ENCODE measurements around the gene PARD6B. TPM values are rescaled to one million over a fixed set of nuclear protein-coding genes. Genes with fewer than 3 reads are reported as not detected.

PARD6B gene
- total RNA-seq, 2 donors from 2014 or later: 8.3 to 14.4 TPM

DNA sequence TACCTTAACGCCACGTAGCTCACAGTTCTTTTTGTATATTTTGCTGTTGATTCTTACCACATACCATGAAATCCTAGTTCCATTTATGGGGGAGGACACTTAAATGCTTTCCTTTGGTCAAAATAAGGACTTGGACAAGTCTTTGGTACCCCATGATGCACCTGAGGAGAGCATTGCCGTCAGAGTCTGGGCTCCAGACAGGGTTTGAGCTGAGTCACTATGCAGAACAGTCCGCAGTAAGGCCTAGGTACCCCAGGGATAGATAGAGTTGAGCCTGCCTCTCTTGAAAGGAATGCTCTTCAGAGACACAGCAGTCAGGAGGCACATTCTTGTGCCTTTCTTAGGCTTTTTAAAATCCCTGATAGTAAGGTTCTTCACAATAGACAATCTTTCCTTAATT, 6.0 kb downstream of the PARD6B start:
- TF ChIP-seq, protein P1, sequence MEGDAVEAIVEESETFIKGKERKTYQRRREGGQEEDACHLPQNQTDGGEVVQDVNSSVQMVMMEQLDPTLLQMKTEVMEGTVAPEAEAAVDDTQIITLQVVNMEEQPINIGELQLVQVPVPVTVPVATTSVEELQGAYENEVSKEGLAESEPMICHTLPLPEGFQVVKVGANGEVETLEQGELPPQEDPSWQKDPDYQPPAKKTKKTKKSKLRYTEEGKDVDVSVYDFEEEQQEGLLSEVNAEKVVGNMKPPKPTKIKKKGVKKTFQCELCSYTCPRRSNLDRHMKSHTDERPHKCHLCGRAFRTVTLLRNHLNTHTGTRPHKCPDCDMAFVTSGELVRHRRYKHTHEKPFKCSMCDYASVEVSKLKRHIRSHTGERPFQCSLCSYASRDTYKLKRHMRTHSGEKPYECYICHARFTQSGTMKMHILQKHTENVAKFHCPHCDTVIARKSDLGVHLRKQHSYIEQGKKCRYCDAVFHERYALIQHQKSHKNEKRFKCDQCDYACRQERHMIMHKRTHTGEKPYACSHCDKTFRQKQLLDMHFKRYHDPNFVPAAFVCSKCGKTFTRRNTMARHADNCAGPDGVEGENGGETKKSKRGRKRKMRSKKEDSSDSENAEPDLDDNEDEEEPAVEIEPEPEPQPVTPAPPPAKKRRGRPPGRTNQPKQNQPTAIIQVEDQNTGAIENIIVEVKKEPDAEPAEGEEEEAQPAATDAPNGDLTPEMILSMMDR (IDR thresholded peaks at IDR 0.05): no peak
- TF ChIP-seq POLR2A (IDR thresholded peaks at IDR 0.05) (no peak), POLR2AphosphoS5 (IDR thresholded peaks at IDR 0.05) (no peak)
- intact Hi-C loops (cut with DNase I): no loop called here
- Histone ChIP-seq H3K27me3 (replicated peaks; ENCODE audit: insufficient read depth) (no peaks in the 10 kb centered on the region), H3K36me3 (no peaks in the 10 kb centered on the region), H3K4me1 (replicated peaks) (no peaks in the 10 kb centered on the region), H3K27ac (no peak overlapping the region), H3K4me3 (no peak overlapping the region), H3K9me3 (no peaks in the 10 kb centered on the region)
- 87% methylated on average over 4 of the region's 4 CpGs for WGBS
- DNase-seq (ENCODE audit: low spot score): no peak

DNA sequence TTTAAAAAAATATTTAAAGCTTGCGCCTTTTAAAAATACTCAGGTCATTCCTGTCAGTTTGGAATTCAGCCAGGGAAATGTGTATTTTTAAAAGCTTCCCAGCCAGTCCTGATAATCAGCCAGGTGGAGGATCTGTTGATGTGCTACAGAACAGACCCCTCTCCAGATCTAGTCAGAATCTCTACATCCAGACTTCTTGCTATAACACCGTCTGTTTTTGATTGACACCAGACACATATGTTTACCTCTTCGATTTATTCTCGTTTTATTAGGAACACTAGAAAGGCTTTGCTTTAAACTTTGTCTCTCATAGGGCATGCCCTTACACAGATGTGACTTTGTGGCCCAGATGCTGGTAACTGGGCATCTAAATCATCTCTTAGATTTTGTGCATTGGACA, 11.7 kb downstream of the PARD6B start:
- Histone ChIP-seq H3K27ac (no peak overlapping the region), H3K9me3 (no peaks in the 10 kb centered on the region), H3K4me3 (no peak overlapping the region), H3K36me3 (no peaks in the 10 kb centered on the region), H3K4me1 (replicated peaks) (peaks cover 3% of the 10 kb centered on the region), H3K27me3 (replicated peaks; ENCODE audit: insufficient read depth) (no peaks in the 10 kb centered on the region)
- WGBS: 29% methylated on average over 4 of the region's 4 CpGs
- DNase-seq (ENCODE audit: low spot score): no peak
- TF ChIP-seq POLR2A (IDR thresholded peaks at IDR 0.05) (no peak), POLR2AphosphoS5 (IDR thresholded peaks at IDR 0.05) (no peak)
- TF ChIP-seq, protein P1 (IDR thresholded peaks at IDR 0.05): no peak
- intact Hi-C loops (cut with DNase I): loop anchor here (2.0 to 10.0 kb wide), 3 partner anchors 112 to 551 kb away; partner anchors contain the start of gene CEBPB

DNA sequence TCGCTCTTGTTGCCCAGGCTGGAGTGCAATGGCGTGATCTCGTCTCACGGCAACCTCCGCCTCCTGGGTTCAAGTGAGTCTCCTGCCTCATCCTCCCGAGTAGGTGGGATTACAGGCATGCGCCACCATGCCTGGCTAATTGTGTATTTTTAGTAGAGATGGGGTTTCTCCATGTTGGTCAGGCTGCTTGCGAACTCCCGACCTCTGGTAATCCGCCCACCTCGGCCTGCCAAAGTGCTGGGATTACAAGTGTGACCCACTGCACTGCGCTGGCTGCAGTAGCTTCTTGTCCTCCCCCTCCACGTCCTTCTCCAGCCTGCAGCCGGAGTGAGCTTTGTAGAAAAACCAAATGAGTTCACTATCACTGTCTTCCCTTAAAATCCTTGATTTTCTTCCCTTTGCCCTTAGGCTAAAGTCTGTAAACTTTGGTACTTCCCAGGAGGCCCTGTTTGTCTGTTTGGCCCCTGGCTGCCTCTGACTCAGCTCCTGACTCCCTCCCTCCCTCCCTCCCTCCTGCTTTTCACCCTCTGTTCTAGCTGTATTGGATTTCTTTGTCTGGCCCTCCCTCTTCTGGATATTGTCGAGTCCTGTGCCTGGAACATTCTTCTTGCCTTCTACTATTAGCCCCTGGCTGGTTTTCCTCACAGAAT, 12.9 kb downstream of the PARD6B start:
- intact Hi-C loops (cut with DNase I): loop anchor here (5.0 to 10.0 kb wide), 2 partner anchors 269 to 552 kb away; partner anchors contain the start of gene CEBPB
- WGBS: 46% methylated on average over 15 of the region's 15 CpGs
- Histone ChIP-seq H3K4me1 (replicated peaks) (peaks cover 3% of the 10 kb centered on the region), H3K4me3 (no peak overlapping the region), H3K27ac (peak overlapping the region; percentile 71 to 76), H3K27me3 (replicated peaks; ENCODE audit: insufficient read depth) (no peaks in the 10 kb centered on the region), H3K36me3 (no peaks in the 10 kb centered on the region), H3K9me3 (no peaks in the 10 kb centered on the region)
- TF ChIP-seq, protein P1 (IDR thresholded peaks at IDR 0.05): peak in 2 of 4 experiments; percentile 38 to 42
- no peak for TF ChIP-seq POLR2A (IDR thresholded peaks at IDR 0.05)
- peak; percentile 38 for TF ChIP-seq POLR2AphosphoS5 (IDR thresholded peaks at IDR 0.05)
- DNase-seq (ENCODE audit: low spot score): peak; percentile 67

DNA sequence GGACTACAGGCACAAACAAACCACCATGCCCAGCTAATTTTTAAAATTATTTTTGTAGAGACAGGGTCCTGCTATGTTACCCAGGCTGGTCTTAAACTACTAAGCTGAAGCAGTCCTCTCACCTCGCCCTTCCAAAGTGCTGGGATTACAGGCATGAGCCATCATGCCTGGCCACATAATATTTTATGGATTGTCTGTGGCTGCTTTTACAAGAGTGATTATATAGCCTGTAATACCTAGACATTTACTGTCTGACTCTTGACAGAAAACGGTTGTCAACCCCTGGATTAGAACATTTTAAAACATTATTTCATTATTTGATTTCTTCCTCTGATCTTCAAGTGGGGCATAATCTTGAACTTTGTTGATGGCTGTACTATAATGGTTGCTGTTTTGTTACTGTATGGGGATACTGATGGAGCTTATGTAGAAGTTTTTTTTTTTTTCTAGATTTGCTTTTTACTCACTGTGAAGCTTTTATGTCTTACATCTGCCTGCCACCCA, 14.3 kb downstream of the PARD6B start:
- no peak overlapping the region for H3K4me3 ChIP-seq
- no peak for TF ChIP-seq POLR2AphosphoS5 (IDR thresholded peaks at IDR 0.05)
- TF ChIP-seq POLR2A (IDR thresholded peaks at IDR 0.05): no peak
- TF ChIP-seq, protein P1 (IDR thresholded peaks at IDR 0.05): no peak
- peaks cover 3% of the 10 kb centered on the region for H3K4me1 ChIP-seq (replicated peaks)
- H3K36me3 ChIP-seq: no peaks in the 10 kb centered on the region
- H3K27ac ChIP-seq: no peak overlapping the region
- H3K9me3 ChIP-seq: no peaks in the 10 kb centered on the region
- H3K27me3 ChIP-seq (replicated peaks; ENCODE audit: insufficient read depth): no peaks in the 10 kb centered on the region
- DNase-seq (ENCODE audit: low spot score): no peak
- intact Hi-C loops (cut with DNase I): loop anchor here (10.0 kb wide), 1 partner anchor 271 kb away; no protein-coding TSS in a partner anchor
- 31% methylated on average over 2 of the region's 2 CpGs for WGBS

Data from prostate gland (tissue), 2 donors.